Psoas muscle (tissue), 8 donors: ENCODE measurements around the gene LRRC10B. TPM values are rescaled to one million over a fixed set of nuclear protein-coding genes. Genes with fewer than 3 reads are reported as not detected.

Source experiments
- ATAC-seq, 4 donors: fragments of 200-7000 bp; cut with Tn5 transposase; one replicate each; pipeline ENCODE4 v1.9.1; 2020; ENCODE audit warnings: moderate library complexity in 3 of 4, mild to moderate bottlenecking in 2 of 4
- DNase-seq, 2 donors: peaks; one replicate each; pipeline ENCODE4 v3.0.0-alpha.2; 2020
- H3K27ac ChIP-seq: fragments of 200-600 bp; one replicate; pipeline ENCODE4 v1.8.0; 2022
- H3K27me3 ChIP-seq, 3 donors: fragments of 200-600 bp in 1 of 3; one replicate each; pipeline versions ENCODE4 v1.6.1 to v1.8.0; 2013 to 2022; ENCODE audit warnings: low read length in 2 of 3, mild to moderate bottlenecking in 2 of 3, moderate library complexity in 1 of 3; ENCODE audit not compliant: insufficient read depth in 3 of 3
- H3K36me3 ChIP-seq, 2 donors: fragments of 200-600 bp in 1 of 2; one replicate each; pipeline versions ENCODE4 v1.6.1 to v1.8.0; 2013 to 2022; ENCODE audit warnings: low read depth in 1 of 2, mild to moderate bottlenecking in 1 of 2, moderate library complexity in 1 of 2; ENCODE audit not compliant: insufficient read depth in 1 of 2
- H3K4me1 ChIP-seq: fragments of 200-600 bp; one replicate; pipeline ENCODE4 v1.8.0; 2022
- H3K4me3 ChIP-seq: fragments of 200-600 bp; one replicate; pipeline ENCODE4 v1.8.0; 2022; ENCODE audit warnings: mild to moderate bottlenecking
- H3K9me3 ChIP-seq: fragments of 200-600 bp; one replicate; pipeline ENCODE4 v1.8.0; 2022
- CTCF ChIP-seq: fragments of 200-600 bp; IDR thresholded peaks from one replicate; pipeline ENCODE4 v1.8.0; 2022; ENCODE audit warnings: antibody characterized with exemption
- WGBS, 3 donors: extraction: QIAGEN DNeasy Blood & Tissue Kit; methylation state at CpG; one replicate each; pipeline versions ENCODE4 v1.1.6 to v1.1.7; 2013; 5-methylcytosine and 5-hydroxymethylcytosine counted together
- intact Hi-C, 2 donors: fragments of 100-400 bp; cut with DNase I; formaldehyde crosslinking; loops; one replicate each; pipeline versions ENCODE4 v1.11.0 to v1.14.2; 2022
- polyA plus RNA-seq, 3 donors: library from polyadenylated mRNA; stranded (reverse); fragments of 200-250 nt; gene quantifications; one replicate each; pipeline ENCODE4 v1.2.3, GENCODE V29; 2013
- total RNA-seq, 4 donors: library from RNA; stranded (reverse); fragmentation: NEBNext Ultra II Directional in 2 of 4; extraction: Animal tissue kit (Norgen Biotek cat#: 25700) in 2 of 4; gene quantifications; one replicate each; pipeline versions ENCODE4 v1.2.1 to v1.2.4, GENCODE V29; 2021 to 2023
- donor health status: healthy with polysubstance abuse.
- donor health status: DM: no; HTN: no; CAD: no; lungs with moderate emphysema.
- donor health status: Bipolar disorder and iron deficiency.
- donor health status: healthy.
- donor health status: DM: yes; HTN: yes; CAD: no.
- donor health status: DM: no; HTN: no; CAD: no.
- donor health status: DM: no; HTN: no; CAD: no.
- donor health status: DM: yes; HTN: yes; CAD: no.

The LRRC10B gene
- total and polyA plus RNA-seq, 7 donors: 0.24 to 2.1 (median 0.52) TPM; not detected in 1

- 70 to 71% (median 70%) methylated on average over 15 of the region's 15 CpGs for WGBS, 3 donors
- no peaks in the 10 kb centered on the region for H3K9me3 ChIP-seq
- TF ChIP-seq CTCF: no peak
- H3K4me3 ChIP-seq: no peak overlapping the region
- no peaks in the 10 kb centered on the region for H3K36me3 ChIP-seq
- DNase-seq (no peak), ATAC-seq (no peak)
- intact Hi-C loops: loop anchor here in 1 of 2 donors (2.0 kb wide), 1 partner anchor 36 kb away; no protein-coding TSS in a partner anchor
- no peak overlapping the region for H3K27ac ChIP-seq
- H3K27me3 ChIP-seq: peaks cover 0 to 12% (median 7%) of the 10 kb centered on the region in 3 donors
- peaks cover 10% of the 10 kb centered on the region for H3K4me1 ChIP-seq
Measured at GRCh38 chr11:61480261-61480993, 28.1 kb upstream of the LRRC10B start.

- WGBS, 3 donors: 27 to 34% (median 32%) methylated on average over 7 of the region's 7 CpGs
- Histone ChIP-seq H3K4me3 (no peak overlapping the region), H3K27me3 (peaks cover 0 to 12% (median 7%) of the 10 kb centered on the region in 3 donors), H3K9me3 (no peaks in the 10 kb centered on the region), H3K36me3 (no peaks in the 10 kb centered on the region), H3K27ac (no peak overlapping the region), H3K4me1 (peaks cover 10% of the 10 kb centered on the region)
- no peak for TF ChIP-seq CTCF
- intact Hi-C loops: loop anchor here in 1 of 2 donors (2.0 kb wide), 1 partner anchor 36 kb away; no protein-coding TSS in a partner anchor
- ATAC-seq (no peak), DNase-seq (no peak)
Measured at GRCh38 chr11:61480994-61481335, 27.6 kb upstream of the LRRC10B start.

DNA sequence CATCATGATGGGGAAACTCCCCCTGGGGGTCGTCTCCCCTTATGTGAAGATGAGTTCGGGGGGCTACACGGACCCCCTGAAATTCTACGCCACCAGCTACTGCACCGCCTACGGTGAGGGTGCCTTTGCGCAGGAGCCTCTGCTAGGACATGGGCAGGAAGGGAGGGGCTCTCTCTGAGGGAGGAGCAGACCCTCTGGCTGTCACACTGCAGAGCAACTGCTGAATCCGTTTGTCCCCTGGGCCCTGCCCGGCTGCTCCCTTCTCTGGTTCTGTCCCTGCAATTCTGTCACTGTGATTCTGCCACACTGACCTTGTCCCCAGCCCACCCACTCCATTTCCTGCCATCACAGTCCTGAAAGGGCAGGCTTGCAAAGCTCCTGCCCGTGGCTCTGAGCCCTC, 26.7 kb upstream of the LRRC10B start:
- ATAC-seq (no peak), DNase-seq (no peak)
- H3K4me1 ChIP-seq: peaks cover 10% of the 10 kb centered on the region
- no peak overlapping the region for H3K27ac ChIP-seq
- H3K4me3 ChIP-seq: no peak overlapping the region
- TF ChIP-seq CTCF: no peak
- 34 to 61% (median 47%) methylated on average over 4 to 10 of the region's 10 CpGs for WGBS, 3 donors
- H3K36me3 ChIP-seq: no peaks in the 10 kb centered on the region
- H3K27me3 ChIP-seq: peaks cover 0 to 12% (median 7%) of the 10 kb centered on the region in 3 donors
- intact Hi-C loops: loop anchor here in 1 of 2 donors (2.0 kb wide), 1 partner anchor 35 kb away; no protein-coding TSS in a partner anchor
- no peaks in the 10 kb centered on the region for H3K9me3 ChIP-seq

DNA sequence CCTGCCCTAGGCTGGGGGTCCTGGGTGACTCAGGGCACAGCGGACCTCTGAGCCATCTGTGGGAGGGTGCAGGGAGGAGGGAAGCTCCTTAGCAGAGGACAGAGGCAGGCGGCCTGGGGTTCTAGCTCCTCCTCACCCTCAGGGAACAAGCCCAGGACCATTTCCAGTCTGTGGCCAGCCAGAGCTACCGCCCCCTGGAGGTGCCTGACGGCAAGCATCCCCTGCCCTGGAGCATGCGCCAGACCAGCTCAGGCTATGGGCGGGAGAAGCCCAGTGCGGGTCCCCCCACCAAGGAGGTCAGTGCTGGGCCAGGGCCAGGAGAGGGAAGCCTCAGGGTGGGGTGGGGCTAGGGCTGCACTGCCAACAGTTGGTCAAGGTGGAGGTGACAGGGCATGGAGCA, 26.0 kb upstream of the LRRC10B start:
- 29 to 35% (median 31%) methylated on average over 7 of the region's 7 CpGs for WGBS, 3 donors
- H3K9me3 ChIP-seq: no peaks in the 10 kb centered on the region
- intact Hi-C loops: no loop called here

More for the DNA sequence above, 26.0 kb upstream of the LRRC10B start:
- H3K4me1 ChIP-seq: peaks cover 3% of the 10 kb centered on the region
- H3K36me3 ChIP-seq: no peaks in the 10 kb centered on the region
- no peak for DNase-seq
- ATAC-seq: peak in 3 of 4 donors; percentile 25 to 64 (median 59)
- no peak overlapping the region for H3K27ac ChIP-seq
- H3K27me3 ChIP-seq: peaks cover 0 to 12% (median 7%) of the 10 kb centered on the region in 3 donors
- no peak overlapping the region for H3K4me3 ChIP-seq
- TF ChIP-seq CTCF: peak; percentile 42
